DOHH2 (cell line): ENCODE measurements around the gene UTS2R.

ENCODE experiments used
- CTCF ChIP-seq: fragments of 200-600 bp; sonication (generic); IDR thresholded peaks from one replicate; pipeline ENCODE4 v1.5.1; 2014; ENCODE audit warnings: antibody characterized with exemption, mild to moderate bottlenecking, low read depth, low read length; ENCODE audit not compliant: poor library complexity, severe bottlenecking
- EZH2phosphoT487 ChIP-seq: fragments of 200-600 bp; sonication (generic); IDR thresholded peaks from 2 replicates; pipeline ENCODE4 v1.6.1; 2017; ENCODE audit warnings: borderline replicate concordance, mild to moderate bottlenecking, antibody characterized with exemption, low read length, moderate library complexity, mixed read lengths

- TF ChIP-seq CTCF (no peak), EZH2phosphoT487 (no peak)
Measured at GRCh38 chr17:82399601-82400101, 28.1 kb downstream of the UTS2R start.
